Urinary bladder (tissue), 4 donors: Measurements from ENCODE around the gene FGFBP3. TPM values are rescaled to one million over a fixed set of nuclear protein-coding genes. Genes with fewer than 3 reads are reported as not detected.
"Not testable (repeated sequence)": the region's sequence is repeated elsewhere in the genome, so short reads cannot be mapped to it uniquely, and the experiment has no call there.

Source experiments
- DNase-seq: peaks from one replicate; pipeline ENCODE4 v3.0.0-alpha.2; 2015; ENCODE audit errors: extremely low spot score
- H3K27ac ChIP-seq: one replicate; pipeline ENCODE4 v1.5.1; 2013; ENCODE audit warnings: low read depth, mild to moderate bottlenecking, moderate library complexity
- H3K36me3 ChIP-seq: one replicate; pipeline ENCODE4 v1.6.1; 2013; ENCODE audit warnings: mild to moderate bottlenecking, moderate library complexity; ENCODE audit not compliant: insufficient read depth
- H3K4me1 ChIP-seq: one replicate; pipeline ENCODE4 v1.6.1; 2013; ENCODE audit warnings: mild to moderate bottlenecking, moderate library complexity; ENCODE audit not compliant: insufficient read depth
- H3K4me3 ChIP-seq: one replicate; pipeline ENCODE4 v1.5.1; 2013; ENCODE audit warnings: low read depth, low read length
- WGBS: extraction: QIAGEN DNeasy Blood & Tissue Kit; methylation state at CpG from one replicate; pipeline ENCODE4 v1.1.7; 2013; 5-methylcytosine and 5-hydroxymethylcytosine counted together
- polyA plus RNA-seq: library from polyadenylated mRNA; stranded (reverse); fragments of 200-250 nt; gene quantifications from one replicate; pipeline ENCODE4 v1.2.3, GENCODE V29; 2013
- total RNA-seq: library from RNA; depleted of rRNA; stranded (reverse); fragments of >200 nt; gene quantifications from one replicate; pipeline ENCODE4 v1.2.3, GENCODE V29; 2014
- donor health status: healthy with polysubstance abuse.
- donor health status: healthy.

FGFBP3 gene
- total and polyA plus RNA-seq, 2 donors, result 1.5 to 1.6 TPM

GRCh38 chr10:91923371-91924211 is 14.3 kb upstream of the FGFBP3 start, which contains the start of gene BTAF1:
Gene BTAF1 (plus strand): TSS chr10:91923770. CDS start chr10:91924077, 307 bp downstream.
- Histone ChIP-seq H3K4me1 (no peaks in the 10 kb centered on the region), H3K4me3 (peak within 1 kb of the TSS; percentile 82), H3K36me3 (no peaks in the 10 kb centered on the region), H3K27ac (peak within 1 kb of the TSS; percentile 99)
- peak; percentile 88 for DNase-seq
- under 1% methylated on average over 65 of the region's 65 CpGs for WGBS

- Histone ChIP-seq H3K4me1 (no peaks in the 10 kb centered on the region), H3K4me3 (no peak overlapping the region), H3K36me3 (no peaks in the 10 kb centered on the region), H3K27ac (no peak overlapping the region)
- 99% methylated on average over 1 of the region's 1 CpG for WGBS
- no peak for DNase-seq
These were observed 10.4 kb upstream of the FGFBP3 start for GRCh38 chr10:91919651-91920050.

- DNase-seq, result no peak
- WGBS, result 80% methylated on average over 4 of the region's 4 CpGs
- Histone ChIP-seq H3K4me3 (no peak overlapping the region), H3K36me3 (no peaks in the 10 kb centered on the region), H3K27ac (no peak overlapping the region), H3K4me1 (no peaks in the 10 kb centered on the region)
These were observed 1.2 kb upstream of the FGFBP3 start for GRCh38 chr10:91910467-91910866.

- H3K36me3 ChIP-seq, result no peaks in the 10 kb centered on the region
- no peak overlapping the region for H3K27ac ChIP-seq
- H3K4me3 ChIP-seq, result peak overlapping the region; percentile 83
- WGBS, result under 1% methylated on average over 93 of the region's 93 CpGs
- H3K4me1 ChIP-seq, result no peaks in the 10 kb centered on the region
- peak; percentile 50 for DNase-seq
These were observed 759 bp downstream of the FGFBP3 start for GRCh38 chr10:91908337-91909116.

- Histone ChIP-seq H3K4me3 (peak overlapping the region; percentile 83), H3K36me3 (no peaks in the 10 kb centered on the region), H3K27ac (no peak overlapping the region), H3K4me1 (no peaks in the 10 kb centered on the region)
- no peak for DNase-seq
- WGBS, result 4% methylated on average over 18 of the region's 18 CpGs
These were observed 1.4 kb downstream of the FGFBP3 start for GRCh38 chr10:91907914-91908336.

DNA sequence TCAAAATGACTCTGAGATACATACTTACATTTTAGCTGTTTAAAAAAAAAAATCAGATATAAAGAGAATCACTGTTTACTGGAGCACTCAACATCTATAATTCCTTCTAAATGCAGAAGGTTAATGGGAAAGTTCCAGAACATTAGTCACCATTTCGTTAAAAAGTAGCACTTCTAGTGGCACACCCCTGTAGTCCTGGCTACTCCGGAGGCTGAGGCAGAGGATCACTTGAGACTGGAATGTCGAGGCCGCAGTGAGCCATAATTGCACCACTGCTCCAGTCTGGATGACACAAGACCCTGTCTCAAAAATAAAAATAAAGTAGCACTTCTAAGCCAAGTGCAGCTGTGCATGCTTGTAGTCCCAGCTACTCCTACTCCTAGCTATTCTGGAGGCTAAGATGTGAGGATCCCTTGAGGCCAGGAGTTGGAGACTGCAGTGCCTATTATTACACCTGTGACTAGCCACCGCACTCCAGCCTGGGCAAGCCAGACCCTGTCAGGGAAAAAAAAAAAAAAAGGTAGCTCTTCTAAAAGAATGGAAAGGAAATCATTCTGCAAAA is 2.2 kb downstream of the FGFBP3 start:
- H3K4me1 ChIP-seq, result no peaks in the 10 kb centered on the region
- H3K4me3 ChIP-seq, result no peak overlapping the region
- WGBS, result 84% methylated on average over 5 of the region's 5 CpGs
- no peak overlapping the region for H3K27ac ChIP-seq
- no peak for DNase-seq
- H3K36me3 ChIP-seq, result no peaks in the 10 kb centered on the region

- DNase-seq, result peak; percentile 46
- Histone ChIP-seq H3K4me1 (no peaks in the 10 kb centered on the region), H3K27ac (peak overlapping the region; percentile 5), H3K4me3 (no peak overlapping the region), H3K36me3 (no peaks in the 10 kb centered on the region)
- 3% methylated on average over 2 of the region's 2 CpGs for WGBS
These were observed 7.3 kb downstream of the FGFBP3 start for GRCh38 chr10:91901784-91902677.

GRCh38 chr10:91897421-91897820 is 11.9 kb downstream of the FGFBP3 start:
- DNase-seq, result no peak
- Histone ChIP-seq H3K36me3 (no peaks in the 10 kb centered on the region), H3K4me1 (no peaks in the 10 kb centered on the region), H3K4me3 (no peak overlapping the region), H3K27ac (no peak overlapping the region)
- 61% methylated on average over 8 of the region's 8 CpGs for WGBS

GRCh38 chr10:91896212-91896756 is 13.0 kb downstream of the FGFBP3 start:
- no peak for DNase-seq
- WGBS, result 88% methylated on average over 3 of the region's 3 CpGs
- Histone ChIP-seq H3K4me3 (no peak overlapping the region), H3K27ac (no peak overlapping the region), H3K36me3 (no peaks in the 10 kb centered on the region), H3K4me1 (no peaks in the 10 kb centered on the region)

- 89% methylated on average over 14 of the region's 14 CpGs for WGBS
- not testable (repeated sequence) for H3K4me1 ChIP-seq, H3K27ac ChIP-seq, H3K36me3 ChIP-seq, DNase-seq, H3K4me3 ChIP-seq
These were observed 15.0 kb downstream of the FGFBP3 start for GRCh38 chr10:91894261-91894685.

DNA sequence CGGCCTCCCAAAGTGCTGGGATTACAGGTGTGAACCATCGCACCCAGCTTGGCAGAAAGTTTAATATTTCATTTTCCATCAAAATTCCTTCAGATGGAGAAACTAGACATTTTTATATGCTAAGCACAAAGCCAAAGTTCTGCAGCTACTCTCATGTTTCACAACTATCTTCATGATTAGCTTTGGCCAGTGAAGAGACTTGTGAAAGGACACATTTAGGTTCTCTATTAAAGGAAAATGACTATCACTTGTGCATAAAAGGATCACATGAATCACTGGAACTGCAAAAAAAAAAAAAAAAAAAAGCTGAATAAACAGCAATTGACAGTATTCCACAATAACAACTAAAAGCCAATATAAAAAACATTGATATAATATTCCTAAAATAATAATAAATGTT is 16.2 kb downstream of the FGFBP3 start:
- H3K4me3 ChIP-seq, result no peak overlapping the region
- no peak overlapping the region for H3K27ac ChIP-seq
- no peak for DNase-seq
- 93% methylated on average over 2 of the region's 2 CpGs for whole genome bisulfite sequencing
- no peaks in the 10 kb centered on the region for H3K4me1 ChIP-seq
- H3K36me3 ChIP-seq, result no peaks in the 10 kb centered on the region

DNA sequence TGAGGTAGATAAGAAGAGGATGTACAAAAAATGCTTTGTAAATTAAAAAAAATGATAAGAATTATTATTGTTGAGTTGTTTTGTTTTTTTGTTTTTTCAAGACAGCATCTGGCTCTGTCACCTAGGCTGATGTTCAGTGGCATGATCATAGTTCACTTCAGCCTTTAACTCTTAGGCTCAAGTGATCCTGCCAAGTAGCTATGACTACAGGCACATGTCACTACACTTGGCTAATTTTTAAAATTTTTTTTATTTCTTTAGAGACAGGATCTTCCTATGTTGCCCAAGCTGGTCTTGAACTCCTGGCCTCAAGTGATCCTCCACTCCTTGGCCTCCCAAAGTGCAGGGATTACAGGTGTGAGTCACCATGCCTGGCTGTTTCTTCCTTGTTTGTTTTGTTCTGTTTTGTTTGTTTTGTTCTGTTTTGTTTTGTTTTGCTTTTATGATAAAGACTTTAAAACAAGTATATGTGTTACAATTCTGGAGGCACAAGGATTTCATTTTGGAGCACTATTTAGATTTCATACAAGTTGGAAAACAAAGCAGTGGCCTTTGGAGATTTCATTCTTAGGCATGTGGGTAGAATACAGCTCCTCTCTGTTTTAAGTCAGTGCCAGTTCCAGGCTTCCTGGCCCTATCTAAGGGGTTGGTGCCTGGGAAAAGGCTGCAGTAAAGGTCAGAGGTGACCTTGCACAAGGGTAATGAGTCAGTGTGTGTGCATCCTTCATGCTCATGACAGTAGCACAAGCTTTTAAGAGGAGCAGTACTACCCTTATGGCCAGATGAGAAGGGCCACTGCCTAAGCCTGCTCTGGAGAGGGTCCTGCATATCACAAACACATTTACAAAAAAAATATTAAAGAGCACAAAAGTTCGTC is 17.9 kb downstream of the FGFBP3 start:
- H3K4me1 ChIP-seq, result no peaks in the 10 kb centered on the region
- no peak overlapping the region for H3K27ac ChIP-seq
- H3K36me3 ChIP-seq, result no peaks in the 10 kb centered on the region
- 85% methylated on average over 1 of the region's 1 CpG for WGBS
- no peak overlapping the region for H3K4me3 ChIP-seq
- no peak for DNase-seq
